Omental fat pad (tissue), 4 donors: ENCODE results near the gene ZNF609. TPM values are rescaled to one million over a fixed set of nuclear protein-coding genes. Genes with fewer than 3 reads are reported as not detected.

Experiments used
- ATAC-seq: fragments of 150-250 bp; one replicate; pipeline ENCODE4 v1.9.1; 2016; ENCODE audit warnings: mild to moderate bottlenecking, moderate library complexity; ENCODE audit not compliant: low FRiP score
- DNase-seq: peaks from one replicate; pipeline ENCODE4 v3.0.0-alpha.2; 2019; ENCODE audit warnings: low spot score
- total RNA-seq, 4 donors: library from RNA; depleted of rRNA; stranded (reverse); fragments of >200 nt; gene quantifications; one replicate each; pipeline ENCODE4 v1.1.0, GENCODE V29; 2016
- TF ChIP-seq, protein P1 (sequence below), 3 donors: fragments of 450-650 bp; IDR thresholded peaks; one replicate each; pipeline ENCODE4 v1.5.1; 2016 to 2017; ENCODE audit warnings: antibody characterized with exemption in 3 of 3, mild to moderate bottlenecking in 3 of 3, moderate library complexity in 2 of 3

ZNF609 gene
- total RNA-seq, 4 donors from 2014 or later = 26.1 to 32.4 (median 29.6) TPM

DNA sequence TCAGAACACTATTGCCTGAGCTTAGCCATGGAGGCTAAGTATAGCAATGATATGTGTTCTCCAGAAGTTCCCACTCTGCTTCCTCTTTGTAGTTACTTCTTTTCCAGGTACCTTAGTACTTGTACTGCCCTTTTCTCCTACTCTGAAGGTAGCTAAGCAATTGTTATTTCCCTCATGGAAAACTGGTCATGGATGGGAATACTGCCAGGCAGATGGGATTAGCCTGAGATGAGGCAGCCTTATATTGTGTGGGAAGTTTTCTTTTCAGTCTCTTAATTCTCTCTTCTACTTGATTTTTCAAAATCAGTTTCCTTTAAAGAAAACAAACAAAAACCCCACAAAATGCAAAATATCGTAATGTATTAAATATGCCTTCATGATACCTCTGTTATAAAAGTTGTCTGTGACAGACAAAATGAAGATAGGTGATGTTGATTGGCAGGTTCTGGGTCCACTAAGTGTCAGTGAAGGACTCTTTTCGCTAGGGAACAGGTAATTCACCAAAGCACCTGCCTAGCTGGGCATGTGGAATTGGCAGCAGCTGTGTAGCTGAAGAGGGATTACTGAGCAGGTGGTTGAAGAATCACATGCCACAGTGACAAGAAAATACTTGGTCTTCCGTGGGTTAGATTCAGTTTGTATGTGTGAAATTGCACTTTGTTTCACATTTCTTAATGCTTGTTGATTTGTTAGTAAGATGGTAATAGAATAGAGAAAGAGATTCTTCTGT, 4.1 kb downstream of the ZNF609 start:
- no peak for ATAC-seq
- TF ChIP-seq, protein P1, sequence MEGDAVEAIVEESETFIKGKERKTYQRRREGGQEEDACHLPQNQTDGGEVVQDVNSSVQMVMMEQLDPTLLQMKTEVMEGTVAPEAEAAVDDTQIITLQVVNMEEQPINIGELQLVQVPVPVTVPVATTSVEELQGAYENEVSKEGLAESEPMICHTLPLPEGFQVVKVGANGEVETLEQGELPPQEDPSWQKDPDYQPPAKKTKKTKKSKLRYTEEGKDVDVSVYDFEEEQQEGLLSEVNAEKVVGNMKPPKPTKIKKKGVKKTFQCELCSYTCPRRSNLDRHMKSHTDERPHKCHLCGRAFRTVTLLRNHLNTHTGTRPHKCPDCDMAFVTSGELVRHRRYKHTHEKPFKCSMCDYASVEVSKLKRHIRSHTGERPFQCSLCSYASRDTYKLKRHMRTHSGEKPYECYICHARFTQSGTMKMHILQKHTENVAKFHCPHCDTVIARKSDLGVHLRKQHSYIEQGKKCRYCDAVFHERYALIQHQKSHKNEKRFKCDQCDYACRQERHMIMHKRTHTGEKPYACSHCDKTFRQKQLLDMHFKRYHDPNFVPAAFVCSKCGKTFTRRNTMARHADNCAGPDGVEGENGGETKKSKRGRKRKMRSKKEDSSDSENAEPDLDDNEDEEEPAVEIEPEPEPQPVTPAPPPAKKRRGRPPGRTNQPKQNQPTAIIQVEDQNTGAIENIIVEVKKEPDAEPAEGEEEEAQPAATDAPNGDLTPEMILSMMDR (IDR thresholded peaks at IDR 0.05) = no peak
- DNase-seq = no peak

DNA sequence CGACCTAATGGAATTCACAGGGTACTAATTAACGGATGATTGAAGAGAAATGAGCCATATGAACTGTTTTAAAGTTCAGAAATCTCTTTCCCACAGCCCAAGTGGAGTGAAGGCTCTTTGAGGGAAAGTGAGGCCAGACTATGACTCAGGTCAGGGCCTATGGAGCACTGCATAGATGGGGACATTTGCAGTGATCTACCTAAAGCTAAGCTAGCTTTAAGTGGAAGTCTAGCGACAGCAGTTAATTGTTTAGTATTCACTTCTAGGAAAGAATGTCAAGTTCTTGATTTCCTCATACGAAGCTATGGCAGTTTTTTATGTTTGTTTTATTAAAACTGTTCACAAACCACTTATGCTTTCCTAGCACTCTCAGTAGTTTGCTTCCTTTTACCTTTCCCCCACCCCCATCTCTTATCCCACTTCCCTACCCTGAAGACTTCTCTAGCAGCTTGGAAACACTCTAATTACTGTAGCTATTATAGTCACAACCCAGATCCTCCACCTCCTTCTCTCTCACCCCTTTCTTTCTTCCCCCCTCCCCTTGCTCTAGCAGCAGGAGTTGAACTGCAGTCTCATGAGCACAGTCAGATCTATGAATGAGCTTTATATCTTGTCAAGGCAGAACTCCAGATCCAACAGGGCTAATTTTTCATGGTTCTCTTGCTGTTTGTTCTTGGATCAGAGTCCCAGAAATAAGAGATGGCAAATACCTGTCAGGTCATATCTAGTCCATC, 6.2 kb downstream of the ZNF609 start:
- TF ChIP-seq, protein P1 (IDR thresholded peaks at IDR 0.05) = no peak
- no peak for DNase-seq
- no peak for ATAC-seq

DNA sequence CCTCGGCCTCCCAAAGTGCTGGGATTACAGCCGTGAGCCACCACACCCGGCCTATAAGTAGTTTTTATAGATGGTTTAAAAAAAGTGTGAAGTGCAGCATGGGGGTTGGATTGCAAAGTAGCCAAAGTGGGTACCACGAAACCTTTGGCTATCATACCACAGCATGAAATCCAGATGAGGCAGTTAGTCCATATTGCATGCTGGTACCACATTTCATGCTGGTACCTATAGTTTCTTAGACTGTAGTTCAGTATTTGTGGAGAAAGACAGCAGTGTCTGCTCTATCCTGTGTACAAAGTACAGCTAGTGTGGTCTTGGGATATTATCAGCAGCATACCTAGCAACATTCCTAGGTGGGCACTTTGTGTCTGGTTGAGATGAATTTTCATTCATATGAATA, 11.8 kb downstream of the ZNF609 start:
- DNase-seq = no peak
- no peak for ATAC-seq
- TF ChIP-seq, protein P1 (IDR thresholded peaks at IDR 0.05) = no peak

DNA sequence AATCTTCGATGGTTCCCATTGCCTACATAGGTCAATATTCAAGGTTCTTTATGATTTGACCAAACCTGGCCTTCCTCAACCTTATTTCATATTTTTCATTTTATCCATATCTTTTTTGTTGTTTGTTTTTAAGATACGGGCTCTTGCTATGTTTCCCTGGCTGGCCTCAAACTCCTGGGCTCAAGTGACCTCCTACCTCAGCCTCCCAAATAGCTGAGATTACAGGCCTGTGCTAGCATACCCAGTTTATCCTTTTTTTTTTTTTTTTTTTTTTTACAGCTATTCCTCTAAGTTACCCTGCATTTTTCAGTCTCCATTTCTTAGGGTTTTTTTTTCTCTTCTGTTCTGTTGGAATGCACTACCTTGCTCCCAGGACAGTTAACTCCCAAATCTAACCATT, 14.5 kb downstream of the ZNF609 start:
- no peak for ATAC-seq
- DNase-seq = no peak
- TF ChIP-seq, protein P1 (IDR thresholded peaks at IDR 0.05) = no peak

DNA sequence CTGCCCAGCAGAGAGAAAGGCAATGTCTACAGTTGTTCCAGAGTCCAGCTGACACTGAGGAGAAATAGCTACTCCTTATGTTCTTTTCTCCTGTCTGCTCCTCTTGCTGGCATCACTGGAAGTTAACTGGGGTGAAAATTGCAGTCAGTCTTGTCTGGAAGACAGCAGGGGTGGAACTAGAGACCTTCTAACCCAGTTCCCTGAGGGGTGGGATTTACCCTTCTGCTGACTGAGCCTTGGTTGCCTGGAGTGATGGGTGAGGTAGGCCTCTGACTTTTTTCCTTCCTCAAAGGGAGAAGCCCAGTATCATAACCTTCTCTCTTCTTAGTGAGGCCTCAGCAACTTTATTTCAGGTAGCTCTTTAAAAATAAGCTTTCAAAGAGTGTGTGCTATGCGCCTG, 16.2 kb downstream of the ZNF609 start:
- DNase-seq = no peak
- TF ChIP-seq, protein P1 (IDR thresholded peaks at IDR 0.05) = no peak
- no peak for ATAC-seq

DNA sequence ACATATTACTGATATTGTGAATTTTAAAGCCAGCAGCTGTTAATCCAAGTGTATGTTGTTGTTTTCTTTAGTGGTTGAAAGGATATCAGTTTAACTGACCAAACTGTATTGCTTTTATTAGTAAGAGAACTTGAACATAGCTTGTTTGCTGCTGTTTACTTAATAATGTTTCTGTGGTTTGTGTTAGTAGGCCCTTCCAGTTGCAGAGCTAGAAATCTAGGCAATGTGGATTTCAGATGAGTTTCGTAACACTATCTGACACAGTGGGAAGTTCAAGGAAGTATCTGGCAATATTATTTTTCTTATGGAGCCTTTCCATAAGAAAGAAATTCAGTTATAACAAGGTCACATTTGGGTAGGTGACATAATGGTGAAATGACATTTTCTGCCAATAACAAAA, 18.5 kb downstream of the ZNF609 start:
- TF ChIP-seq, protein P1 (IDR thresholded peaks at IDR 0.05) = no peak

DNA sequence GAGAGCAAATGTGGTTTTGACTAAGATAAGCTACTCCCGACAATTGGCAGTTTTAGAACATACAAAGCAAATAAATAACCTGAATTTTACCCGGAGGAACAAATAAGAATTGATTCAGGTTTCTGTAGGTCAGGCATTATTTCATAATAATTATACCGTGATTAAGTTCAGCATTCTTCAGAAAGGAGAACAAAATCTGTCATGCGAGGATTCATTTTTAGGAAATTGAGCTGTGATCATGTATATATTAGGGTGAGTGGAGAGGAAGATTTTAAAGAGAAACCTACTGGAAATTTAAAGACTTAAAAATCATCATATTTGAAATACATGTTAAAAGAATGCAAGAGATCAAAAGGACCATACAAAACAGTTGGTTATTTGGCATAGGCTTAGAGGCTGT, 20.5 kb downstream of the ZNF609 start:
- ATAC-seq (no peak), DNase-seq (no peak)
- TF ChIP-seq, protein P1 (IDR thresholded peaks at IDR 0.05) = no peak

More for the DNA sequence above, 18.5 kb downstream of the ZNF609 start:
- DNase-seq (no peak), ATAC-seq (no peak)
